ENCODE data around the gene CRABP2. TPM values are rescaled to one million over a fixed set of nuclear protein-coding genes. Genes with fewer than 3 reads are reported as not detected.

The CRABP2 gene
- total RNA-seq, 1 donor from 2014 or later = 110 TPM

DNA sequence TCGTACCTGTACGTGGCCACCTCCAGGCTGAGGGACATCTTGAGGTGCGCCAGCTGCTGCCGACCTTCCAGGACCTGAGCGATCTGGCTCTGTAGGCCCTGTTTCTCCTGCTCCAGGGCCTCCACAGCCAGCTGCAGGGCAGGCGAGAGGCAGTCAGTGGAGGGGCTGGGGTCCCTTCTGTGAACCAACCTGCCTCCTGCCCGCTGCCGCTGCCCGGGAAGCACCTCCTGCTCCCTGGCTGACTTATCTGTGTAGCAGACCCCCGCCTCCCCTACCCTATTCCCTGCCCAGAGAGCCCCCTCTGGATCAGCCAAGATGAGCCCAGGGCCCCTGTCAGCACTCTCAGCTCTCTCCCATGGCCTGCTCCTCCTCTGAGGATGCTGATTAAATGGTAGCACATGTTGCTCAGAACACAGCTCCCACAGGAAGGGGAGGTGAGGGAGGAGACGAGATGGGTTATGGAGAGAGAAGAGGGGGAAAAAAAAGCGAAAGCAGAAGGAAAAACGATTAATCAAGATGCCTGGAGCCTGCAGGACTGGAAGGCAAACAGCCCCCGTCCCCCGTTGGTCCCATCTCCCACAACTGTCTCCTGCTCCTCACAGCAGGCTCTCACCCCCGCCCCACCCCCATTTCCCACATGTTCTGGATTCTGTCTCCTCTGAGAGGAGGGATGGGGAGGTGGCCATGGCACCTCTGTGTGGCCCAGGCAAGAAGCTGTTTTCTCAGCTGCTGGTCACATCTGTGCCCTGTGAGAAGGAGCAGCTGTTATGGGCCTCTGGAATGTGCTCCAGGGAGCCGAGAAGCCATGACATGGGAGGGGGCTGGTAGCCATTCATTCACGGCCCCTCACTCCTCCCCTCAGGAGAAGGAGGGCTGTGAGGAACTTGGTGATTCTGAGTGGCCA, 29.9 kb downstream of the CRABP2 start:
- H3K27ac Mint-ChIP-seq = peak overlapping the region; percentile 100

GRCh38 chr1:156673387-156674121, 31.8 kb downstream of the CRABP2 start:
- H3K27ac Mint-ChIP-seq = peak overlapping the region; percentile 100
- H3K27ac ChIP-seq = peak overlapping the region; percentile 100
- H3K4me3 Mint-ChIP-seq = peak overlapping the region; percentile 95
- peak overlapping the region; percentile 89 for H3K9ac ChIP-seq
- H3K9me3 ChIP-seq (ENCODE audit: low read depth) = no peaks in the 10 kb centered on the region
- peaks cover 4% of the 10 kb centered on the region for H3K9me3 Mint-ChIP-seq
- H3K79me2 ChIP-seq (ENCODE audit: low read depth) = peaks cover 65% of the 10 kb centered on the region
- peaks cover 60% of the 10 kb centered on the region for H3K4me1 ChIP-seq
- H3K36me3 Mint-ChIP-seq = peaks cover 26% of the 10 kb centered on the region
- H3F3A ChIP-seq (ENCODE audit: low read depth) = peaks cover 80% of the 10 kb centered on the region
- peaks cover 18% of the 10 kb centered on the region for H3K36me3 ChIP-seq
- TF ChIP-seq CTCF (IDR thresholded peaks at IDR 0.05) (no peak), EZH2 (IDR thresholded peaks at IDR 0.05) (no peak), EZH2phosphoT487 (IDR thresholded peaks at IDR 0.05) (no peak)
- no peak overlapping the region for H2AFZ ChIP-seq (replicated peaks)
- DNase-seq (ENCODE audit: low spot score) = peak; percentile 98
- H3K27me3 Mint-ChIP-seq (ENCODE audit: insufficient read depth, low read depth) = peaks cover 29% of the 10 kb centered on the region
- H3K4me1 Mint-ChIP-seq = peaks cover 78% of the 10 kb centered on the region
- peaks cover 80% of the 10 kb centered on the region for H4K20me1 ChIP-seq (ENCODE audit: low read depth)
- H3K4me3 ChIP-seq = peak overlapping the region; percentile 85
- peak overlapping the region; percentile 84 for H3K4me2 ChIP-seq
- H3K27me3 ChIP-seq = peaks cover 4% of the 10 kb centered on the region

More for the DNA sequence above, 29.9 kb downstream of the CRABP2 start:
- Histone ChIP-seq H4K20me1 (ENCODE audit: low read depth) (peaks cover 62% of the 10 kb centered on the region), H3K79me2 (ENCODE audit: low read depth) (peaks cover 65% of the 10 kb centered on the region), H3K9ac (peak overlapping the region; percentile 89), H3K27ac (peak overlapping the region; percentile 100), H3K4me1 (peaks cover 46% of the 10 kb centered on the region), H3K4me3 (peak overlapping the region; percentile 85), H3K9me3 (ENCODE audit: low read depth) (no peaks in the 10 kb centered on the region), H3K4me2 (peak overlapping the region; percentile 84), H3K27me3 (peaks cover 20% of the 10 kb centered on the region), H3K36me3 (peaks cover 18% of the 10 kb centered on the region), H2AFZ (replicated peaks) (no peak overlapping the region), H3F3A (ENCODE audit: low read depth) (peaks cover 61% of the 10 kb centered on the region)
- Mint-ChIP-seq H3K9me3 (peaks cover 4% of the 10 kb centered on the region), H3K4me1 (peaks cover 59% of the 10 kb centered on the region), H3K27me3 (ENCODE audit: insufficient read depth, low read depth) (peaks cover 21% of the 10 kb centered on the region), H3K36me3 (peaks cover 26% of the 10 kb centered on the region), H3K4me3 (peak overlapping the region; percentile 95)
- TF ChIP-seq CTCF (IDR thresholded peaks at IDR 0.05) = no peak
- no peak for TF ChIP-seq EZH2phosphoT487 (IDR thresholded peaks at IDR 0.05)
- TF ChIP-seq EZH2 (IDR thresholded peaks at IDR 0.05) = no peak
- peak; percentile 65 for DNase-seq (ENCODE audit: low spot score)

DNA sequence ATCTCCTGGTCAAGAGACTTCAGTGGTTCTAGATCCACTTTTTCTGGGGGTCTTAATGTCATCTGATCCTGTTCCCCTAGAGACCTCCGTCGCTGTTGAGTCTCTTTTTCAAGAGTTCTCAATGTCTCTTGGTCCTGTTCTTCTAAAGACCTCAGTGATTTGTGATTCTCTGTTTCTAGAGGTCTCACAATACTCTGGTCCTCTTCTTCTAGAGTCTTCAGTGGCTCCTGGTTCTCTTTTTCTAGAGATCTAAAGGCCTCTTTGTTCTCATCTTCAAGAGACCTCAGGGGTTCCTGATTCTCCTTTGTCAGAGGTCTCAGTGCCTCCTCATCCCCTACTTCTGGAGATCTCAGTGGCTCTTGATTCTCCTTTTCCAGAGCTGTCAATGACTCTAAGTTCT, 33.6 kb downstream of the CRABP2 start:
- no peaks in the 10 kb centered on the region for H3K27me3 ChIP-seq
- peaks cover 89% of the 10 kb centered on the region for H3F3A ChIP-seq (ENCODE audit: low read depth)
- no peak overlapping the region for H3K4me3 ChIP-seq
- no peak overlapping the region for H3K27ac ChIP-seq
- peaks cover 18% of the 10 kb centered on the region for H3K36me3 ChIP-seq
- H3K4me3 Mint-ChIP-seq = peak overlapping the region; percentile 95
- no peak for TF ChIP-seq CTCF (IDR thresholded peaks at IDR 0.05)
- no peak for TF ChIP-seq EZH2phosphoT487 (IDR thresholded peaks at IDR 0.05)
- no peak for TF ChIP-seq EZH2 (IDR thresholded peaks at IDR 0.05)
- H2AFZ ChIP-seq (replicated peaks) = no peak overlapping the region
- peaks cover 4% of the 10 kb centered on the region for H3K9me3 Mint-ChIP-seq
- peaks cover 70% of the 10 kb centered on the region for H3K4me1 ChIP-seq
- no peak overlapping the region for H3K9ac ChIP-seq
- H3K27ac Mint-ChIP-seq = peak overlapping the region; percentile 9
- H3K4me1 Mint-ChIP-seq = peaks cover 82% of the 10 kb centered on the region
- no peaks in the 10 kb centered on the region for H3K9me3 ChIP-seq (ENCODE audit: low read depth)
- peaks cover 91% of the 10 kb centered on the region for H4K20me1 ChIP-seq (ENCODE audit: low read depth)
- peaks cover 56% of the 10 kb centered on the region for H3K79me2 ChIP-seq (ENCODE audit: low read depth)
- peaks cover 33% of the 10 kb centered on the region for H3K27me3 Mint-ChIP-seq (ENCODE audit: insufficient read depth, low read depth)
- H3K36me3 Mint-ChIP-seq = peaks cover 26% of the 10 kb centered on the region
- no peak overlapping the region for H3K4me2 ChIP-seq
- no peak for DNase-seq (ENCODE audit: low spot score)
